ENCODE results near the gene CFAP77.

DNA sequence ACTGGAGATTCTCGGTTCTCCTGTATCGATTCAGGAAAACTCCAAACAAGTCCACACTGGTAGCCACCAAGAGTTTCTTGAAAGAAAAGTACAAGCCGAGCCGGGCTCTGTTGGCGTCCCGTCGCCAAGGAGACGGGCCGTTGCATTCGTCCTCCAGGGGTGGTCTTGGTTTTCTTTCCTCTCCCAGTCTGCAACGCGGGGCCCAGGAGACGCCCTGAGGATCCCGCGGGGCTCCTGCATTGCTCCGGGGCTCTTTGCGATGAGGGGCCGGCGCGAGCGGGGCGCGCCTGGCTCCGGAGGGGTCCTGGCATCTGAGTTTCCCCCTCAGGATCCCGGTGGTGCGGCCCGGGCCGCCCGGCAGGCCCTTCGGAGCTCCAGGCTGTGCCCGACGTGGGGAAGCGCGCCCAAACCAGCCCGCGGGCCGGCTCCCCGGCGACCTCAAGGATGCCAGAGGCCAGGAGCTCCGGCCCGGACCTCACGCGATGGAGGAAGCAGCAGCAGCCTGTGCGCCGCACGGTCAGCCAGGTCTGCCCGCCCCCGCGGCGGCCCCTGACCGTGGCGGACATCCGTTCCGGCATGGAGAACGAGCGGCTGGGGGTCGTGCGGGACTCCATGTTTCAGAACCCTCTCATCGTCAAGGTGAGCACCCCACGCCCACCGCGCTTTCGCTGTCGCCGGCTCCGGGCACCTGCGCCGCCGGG is at the start of gene CFAP77:
- TF ChIP-seq POLR2AphosphoS5 (IDR thresholded peaks at IDR 0.05; ENCODE audit: low read depth, low read length) = no peak
- TF ChIP-seq POLR2A (IDR thresholded peaks at IDR 0.05; ENCODE audit: low read depth, low read length) = no peak
- TF ChIP-seq TAF1 (IDR thresholded peaks at IDR 0.05; ENCODE audit: borderline replicate concordance, low read depth, low read length) = no peak

Data from GM12892 (cell line).